GM13976 (cell line): ENCODE data around the gene ACTR1B.
"Not testable (repeated sequence)": the region's sequence is repeated elsewhere in the genome, so short reads cannot be mapped to it uniquely, and the experiment has no call there.

Experiments
- DNase-seq: peaks from one replicate; pipeline ENCODE4 v3.0.0; 2012; ENCODE audit warnings: low spot score
- CTCF ChIP-seq: IDR thresholded peaks from 2 replicates; pipeline ENCODE4 v1.5.1; 2012; ENCODE audit warnings: borderline replicate concordance, mild to moderate bottlenecking; ENCODE audit not compliant: insufficient read depth; ENCODE audit errors: extremely low read depth, missing control alignments, control extremely low read depth
- in situ Hi-C: fragments of 300-500 bp; cut with MboI; formaldehyde crosslinking; loops from one replicate; pipeline ENCODE4 v1.12.0; 2022; ENCODE audit warnings: low sequenced_read_pairs, mixed read lengths, inconsistent platforms; ENCODE audit not compliant: unreplicated experiment

ACTR1B gene

DNA sequence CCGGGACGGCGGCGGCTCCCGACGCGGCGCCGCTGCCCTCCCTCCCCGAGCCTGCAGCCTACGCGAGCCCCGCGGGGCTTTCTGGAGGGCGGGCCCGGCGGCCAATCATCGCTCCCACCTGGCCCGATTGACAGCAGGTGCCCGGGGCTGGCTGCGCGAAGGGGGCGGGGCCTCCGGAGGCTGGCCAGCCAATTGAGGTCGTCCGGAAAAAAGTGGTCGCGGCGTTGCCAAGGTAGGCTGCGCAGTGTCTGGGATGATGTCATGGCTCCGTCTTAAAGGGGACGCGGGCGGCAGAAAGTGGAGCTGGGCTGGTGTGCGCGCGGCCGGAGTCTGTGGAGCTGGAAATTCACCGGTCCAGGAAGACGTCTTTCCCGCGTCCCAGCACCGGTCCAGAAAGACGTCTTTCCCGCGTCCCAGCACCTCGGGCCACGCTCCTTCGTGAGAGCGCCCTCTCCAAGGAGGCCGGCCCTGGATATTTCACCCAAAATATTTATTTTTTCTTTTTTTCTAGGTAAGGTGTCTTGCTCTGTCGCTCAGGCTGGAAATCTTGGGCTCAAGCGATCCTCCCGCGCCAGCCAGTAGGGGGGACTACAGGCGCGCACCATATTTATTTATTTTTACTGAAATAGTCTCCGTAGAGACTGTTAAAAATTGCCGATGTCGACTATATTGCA, at the start of gene ACTR1B:
Gene ACTR1B, minus strand, starts transcription at position 83 of the 674 bp plus-strand sequence. CDS start 154 bp downstream, outside the sequence.
- TF ChIP-seq CTCF: peak; percentile 8
- in situ Hi-C loops: no loop called here
- peak; percentile 98 for DNase-seq

DNA sequence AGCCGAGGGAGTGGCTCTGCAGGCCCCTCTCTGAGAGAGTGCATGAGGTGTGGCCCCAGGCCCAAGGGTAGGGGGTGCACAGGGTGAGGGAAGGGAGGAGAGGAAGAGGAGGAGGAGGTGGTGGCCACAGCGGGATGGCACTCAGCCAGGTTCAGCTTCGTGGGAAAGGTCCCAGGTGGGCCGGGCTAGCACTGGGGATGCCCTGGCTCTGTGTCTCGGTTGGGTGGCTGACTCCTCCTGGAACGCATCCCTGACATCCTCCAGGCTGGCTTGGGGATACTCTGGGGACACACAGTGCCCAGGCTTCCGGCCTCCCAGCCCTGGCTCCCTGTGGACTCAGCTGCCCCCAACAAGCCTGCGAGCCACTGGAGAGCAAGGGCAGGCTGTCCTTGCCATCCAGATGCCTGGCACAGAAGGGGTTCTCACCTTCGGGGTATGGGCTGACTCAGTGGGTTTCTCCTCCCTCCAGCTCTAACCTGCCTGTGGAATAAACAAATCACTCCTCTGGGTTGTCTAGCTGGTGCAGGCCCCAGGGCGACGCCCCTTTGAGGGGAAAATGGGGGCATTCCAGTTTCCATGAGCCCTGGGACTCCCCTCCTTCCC, 49.0 kb upstream of the ACTR1B start:
- no peak for TF ChIP-seq CTCF
- in situ Hi-C loops: no loop called here
- no peak for DNase-seq

- DNase-seq, in situ Hi-C loops: not testable (repeated sequence)
Measured at GRCh38 chr2:97712175-97712574, 48.3 kb upstream of the ACTR1B start.

- DNase-seq: no peak
- in situ Hi-C loops: no loop called here
- no peak for TF ChIP-seq CTCF
Measured at GRCh38 chr2:97711394-97711711, 47.5 kb upstream of the ACTR1B start.

GRCh38 chr2:97708608-97709007, 44.8 kb upstream of the ACTR1B start:
- DNase-seq: no peak
- TF ChIP-seq CTCF: no peak
- in situ Hi-C loops: loop anchor here (10.0 kb wide), 1 partner anchor 676 kb away; no protein-coding TSS in a partner anchor

- in situ Hi-C loops: loop anchor here (10.0 kb wide), 1 partner anchor 677 kb away; no protein-coding TSS in a partner anchor
- TF ChIP-seq CTCF: no peak
- DNase-seq: no peak
Measured at GRCh38 chr2:97708048-97708380, 44.2 kb upstream of the ACTR1B start.

- no peak for DNase-seq
- TF ChIP-seq CTCF: no peak
- in situ Hi-C loops: loop anchor here (10.0 kb wide), 1 partner anchor 677 kb away; no protein-coding TSS in a partner anchor
Measured at GRCh38 chr2:97707362-97708047, 43.7 kb upstream of the ACTR1B start.
